VCaP (cell line): ENCODE measurements around the gene ERMN.

Experiments
- H3K27ac ChIP-seq: fragments of 450-650 bp; 2 replicates; pipeline ENCODE4 v1.5.1; 2017
- TF ChIP-seq, protein P1 (sequence below): fragments of 450-650 bp; conservative IDR thresholded peaks from 2 replicates; pipeline ENCODE4 v1.5.1; 2017; ENCODE audit warnings: mild to moderate bottlenecking, moderate library complexity

Gene ERMN

GRCh38 chr2:157327621-157328500 lies 2.2 kb upstream of the ERMN start:
- H3K27ac ChIP-seq = peak overlapping the region; percentile 70; the same call in 1 of the 2 replicates
- TF ChIP-seq, protein P1, sequence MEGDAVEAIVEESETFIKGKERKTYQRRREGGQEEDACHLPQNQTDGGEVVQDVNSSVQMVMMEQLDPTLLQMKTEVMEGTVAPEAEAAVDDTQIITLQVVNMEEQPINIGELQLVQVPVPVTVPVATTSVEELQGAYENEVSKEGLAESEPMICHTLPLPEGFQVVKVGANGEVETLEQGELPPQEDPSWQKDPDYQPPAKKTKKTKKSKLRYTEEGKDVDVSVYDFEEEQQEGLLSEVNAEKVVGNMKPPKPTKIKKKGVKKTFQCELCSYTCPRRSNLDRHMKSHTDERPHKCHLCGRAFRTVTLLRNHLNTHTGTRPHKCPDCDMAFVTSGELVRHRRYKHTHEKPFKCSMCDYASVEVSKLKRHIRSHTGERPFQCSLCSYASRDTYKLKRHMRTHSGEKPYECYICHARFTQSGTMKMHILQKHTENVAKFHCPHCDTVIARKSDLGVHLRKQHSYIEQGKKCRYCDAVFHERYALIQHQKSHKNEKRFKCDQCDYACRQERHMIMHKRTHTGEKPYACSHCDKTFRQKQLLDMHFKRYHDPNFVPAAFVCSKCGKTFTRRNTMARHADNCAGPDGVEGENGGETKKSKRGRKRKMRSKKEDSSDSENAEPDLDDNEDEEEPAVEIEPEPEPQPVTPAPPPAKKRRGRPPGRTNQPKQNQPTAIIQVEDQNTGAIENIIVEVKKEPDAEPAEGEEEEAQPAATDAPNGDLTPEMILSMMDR = peak; percentile 95

- TF ChIP-seq, protein P1 = no peak
- H3K27ac ChIP-seq = no peak overlapping the region
Observed at GRCh38 chr2:157327200-157327599, 1.6 kb upstream of the ERMN start.

- no peak overlapping the region for H3K27ac ChIP-seq
- TF ChIP-seq, protein P1 = no peak
Observed at GRCh38 chr2:157326698-157327097, 1.1 kb upstream of the ERMN start.

DNA sequence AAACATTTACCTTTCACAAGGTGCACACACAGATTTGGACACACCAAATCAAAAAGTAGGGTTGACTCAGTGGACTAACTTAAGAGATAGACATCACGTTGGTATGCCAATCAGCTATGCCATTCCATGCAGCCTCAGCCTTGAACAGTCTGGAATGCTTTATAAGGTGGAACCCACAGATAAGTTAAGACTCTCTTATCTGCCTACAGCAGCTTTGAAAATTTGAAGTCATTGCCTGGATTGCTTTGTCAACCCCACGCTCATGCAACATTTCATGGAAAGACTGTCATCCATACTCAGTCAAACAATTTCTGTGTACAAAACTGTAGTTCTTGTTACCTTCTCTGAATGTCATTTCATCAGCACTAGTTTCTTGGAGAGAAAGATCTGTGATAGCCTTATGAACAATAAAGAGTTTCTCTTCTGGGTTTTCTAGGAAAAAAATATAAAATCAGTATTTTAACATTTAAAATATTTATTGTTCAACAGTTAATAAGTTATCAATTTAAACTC lies 1.2 kb downstream of the ERMN start:
- no peak overlapping the region for H3K27ac ChIP-seq
- TF ChIP-seq, protein P1 = no peak

- TF ChIP-seq, protein P1 = no peak
- H3K27ac ChIP-seq = no peak overlapping the region
Observed at GRCh38 chr2:157322432-157322831, 3.2 kb downstream of the ERMN start.

DNA sequence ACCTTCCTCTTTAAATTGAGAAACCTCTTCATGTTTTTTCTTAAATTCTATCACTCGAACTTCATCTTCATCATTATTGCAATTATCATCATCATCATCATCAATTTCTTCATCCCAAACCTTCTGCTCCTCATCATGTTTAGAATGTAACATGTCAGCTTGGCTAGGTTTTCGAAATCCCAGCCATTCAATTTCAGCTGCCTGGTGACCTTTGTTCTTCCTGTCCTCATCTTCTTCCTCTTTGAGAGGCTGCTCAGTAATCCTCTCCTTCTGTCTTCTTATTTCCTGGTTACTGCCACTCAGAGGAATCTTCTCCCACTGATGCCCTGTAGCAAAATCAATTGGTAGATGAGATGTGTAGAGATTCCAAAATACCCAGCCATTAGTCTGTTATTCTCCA lies 4.2 kb downstream of the ERMN start:
- TF ChIP-seq, protein P1 = no peak
- no peak overlapping the region for H3K27ac ChIP-seq

GRCh38 chr2:157320409-157320808 lies 5.2 kb downstream of the ERMN start:
- TF ChIP-seq, protein P1 = no peak

More at GRCh38 chr2:157320409-157320808, 5.2 kb downstream of the ERMN start:
- H3K27ac ChIP-seq = no peak overlapping the region
